ENCODE data around the gene GDA.

GRCh38 chr9:72226146-72226812 lies 77.0 kb downstream of the GDA start:
- TF ChIP-seq CTCF (IDR thresholded peaks at IDR 0.05; ENCODE audit: low read depth, low read length) (no peak), EZH2phosphoT487 (IDR thresholded peaks at IDR 0.05; ENCODE audit: low read depth) (no peak)
